Heart right ventricle (tissue), 16 donors: ENCODE data around the gene KPRP. TPM values are rescaled to one million over a fixed set of nuclear protein-coding genes. Genes with fewer than 3 reads are reported as not detected.

Experiments used
- ATAC-seq, 8 donors: fragments of 200-7000 bp; cut with Tn5 transposase; one replicate each; pipeline ENCODE4 v1.9.1; 2020; ENCODE audit warnings: mild to moderate bottlenecking in 8 of 8, moderate library complexity in 8 of 8, moderate number of reproducible peaks in 1 of 8
- DNase-seq, 2 donors: peaks; one replicate each; pipeline ENCODE4 v3.0.0-alpha.2; 2020
- H3K27ac ChIP-seq, 10 donors: fragments of 200-600 bp; sonication (generic) in 2 of 10; one replicate each; pipeline versions ENCODE4 v1.5.0 to v1.8.0; 2020 to 2022; ENCODE audit warnings: mild to moderate bottlenecking in 3 of 10
- H3K27me3 ChIP-seq, 7 donors: fragments of 200-600 bp; one replicate each; pipeline ENCODE4 v1.8.0; 2021 to 2022; ENCODE audit warnings: mild to moderate bottlenecking in 2 of 7
- H3K36me3 ChIP-seq, 9 donors: fragments of 200-600 bp; sonication (generic) in 1 of 9; one replicate each; pipeline versions ENCODE4 v1.5.0 to v1.8.0; 2020 to 2022; ENCODE audit warnings: mild to moderate bottlenecking in 2 of 9
- H3K4me1 ChIP-seq, 9 donors: fragments of 200-600 bp; sonication (generic) in 1 of 9; one replicate each; pipeline versions ENCODE4 v1.5.0 to v1.8.0; 2020 to 2022; ENCODE audit warnings: mild to moderate bottlenecking in 4 of 9
- H3K4me3 ChIP-seq, 10 donors: fragments of 200-600 bp; sonication (generic) in 2 of 10; one replicate each; pipeline versions ENCODE4 v1.5.0 to v1.8.0; 2020 to 2022; ENCODE audit warnings: mild to moderate bottlenecking in 7 of 10, moderate library complexity in 2 of 10
- H3K9me3 ChIP-seq, 11 donors: fragments of 200-600 bp in 10 of 11; sonication (generic) in 2 of 11; one replicate each; pipeline versions ENCODE4 v1.5.0 to v1.8.0; 2013 to 2022; ENCODE audit warnings: mild to moderate bottlenecking in 2 of 11, control low read depth in 1 of 11, moderate library complexity in 1 of 11
- WGBS, 2 donors: extraction: QIAGEN DNeasy Blood & Tissue Kit; methylation state at CpG; one replicate each; pipeline ENCODE4 v1.1.7; 2013; ENCODE audit warnings: inconsistent platforms in 1 of 2; 5-methylcytosine and 5-hydroxymethylcytosine counted together
- intact Hi-C, 10 donors: fragments of 100-400 bp; cut with DNase I; formaldehyde crosslinking; loops; one replicate each; pipeline versions ENCODE4 v1.11.1 to v1.14.2; 2022
- polyA plus RNA-seq, 2 donors: library from polyadenylated mRNA; stranded (reverse); fragments of 200-250 nt; gene quantifications; one replicate each; pipeline ENCODE4 v1.2.3, GENCODE V29; 2013
- total RNA-seq, 10 donors: library from RNA; stranded (reverse); fragmentation: NEBNext Ultra II Directional in 3 of 10; extraction: Animal tissue kit (Norgen Biotek cat#: 25700) in 3 of 10; gene quantifications; one replicate each; pipeline versions ENCODE4 v1.2.1 to v1.2.4, GENCODE V29; 2021 to 2023
- TF ChIP-seq, protein P1 (sequence below), 9 donors: fragments of 200-600 bp; sonication (generic) in 2 of 9; IDR thresholded peaks; one replicate each; pipeline versions ENCODE4 v1.5.0 to v1.8.0; 2021 to 2022; ENCODE audit warnings: antibody characterized with exemption in 9 of 9, mild to moderate bottlenecking in 5 of 9, moderate library complexity in 1 of 9
- donor health status: Arrhythmogenic right ventricular cardiomyopathy.
- donor health status: ischemic (EF 13 %, LVEDD 7.1; RV severe dilation, severe dysfunction).
- donor health status: healthy with polysubstance abuse.
- donor health status: DM: no; HTN: yes; CAD: no.
- donor health status: DM: no; HTN: no; CAD: no.
- donor health status: ischemic (EF 25% LVEDD 6.9; RV normal size, moderate dysfunction).
- donor health status: ischemic (EF 25% LVEDD 5.7; RV mildly dilated, moderate dysfunction).
- donor health status: healthy.
- donor health status: DM: yes; HTN: yes; CAD: no.
- donor health status: Ischemic cardiomyopathy.
- donor health status: ischemic (EF 35%, LVEDD 5.7; RV mildly dilated, moderate dysfunction).
- donor health status: nonischemic (EF 11% LVEDD 7.7; RV severe dilation, severe dysfunction).
- donor health status: DM: yes; HTN: yes; CAD: no.
- donor health status: PGD.
- donor health status: ischemic (EF 29% LVEDD 5.4; RV normal size, mild dysfunction).
- donor health status: nonischemic (EF 23%, LVEDD 6.1; RV moderate dilation, normal function).

Gene KPRP
- total and polyA plus RNA-seq, 12 donors: not detected

DNA sequence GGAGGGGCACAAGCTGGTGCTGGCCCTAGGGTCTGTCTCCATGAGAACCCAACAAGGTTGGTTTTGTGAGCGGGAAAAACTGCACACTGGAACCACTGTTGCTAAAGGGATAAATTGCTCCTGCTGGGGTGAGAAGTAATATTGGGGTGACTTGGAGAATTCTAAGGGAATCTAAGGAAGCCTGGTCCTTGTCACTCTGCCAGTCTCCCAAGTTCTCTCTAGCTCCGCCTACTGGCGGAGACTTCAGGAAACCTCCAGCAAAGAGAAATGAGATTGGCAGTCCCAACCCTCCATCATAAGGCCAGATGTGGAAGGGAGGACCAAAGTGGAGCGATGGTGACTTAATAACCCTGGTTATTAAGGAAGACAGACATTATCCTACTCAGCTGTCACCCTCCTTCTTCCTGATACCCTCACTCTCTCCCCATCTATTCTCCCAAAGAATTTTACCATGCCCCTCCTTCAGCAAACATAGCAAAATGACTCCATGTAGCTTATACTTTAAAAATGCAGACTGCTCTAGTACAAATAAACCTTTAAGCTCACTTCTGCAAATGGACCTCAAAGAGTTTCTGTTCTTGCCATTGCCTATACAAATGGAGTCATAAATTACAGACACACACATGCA, 19.8 kb downstream of the KPRP start:
- TF ChIP-seq, protein P1, sequence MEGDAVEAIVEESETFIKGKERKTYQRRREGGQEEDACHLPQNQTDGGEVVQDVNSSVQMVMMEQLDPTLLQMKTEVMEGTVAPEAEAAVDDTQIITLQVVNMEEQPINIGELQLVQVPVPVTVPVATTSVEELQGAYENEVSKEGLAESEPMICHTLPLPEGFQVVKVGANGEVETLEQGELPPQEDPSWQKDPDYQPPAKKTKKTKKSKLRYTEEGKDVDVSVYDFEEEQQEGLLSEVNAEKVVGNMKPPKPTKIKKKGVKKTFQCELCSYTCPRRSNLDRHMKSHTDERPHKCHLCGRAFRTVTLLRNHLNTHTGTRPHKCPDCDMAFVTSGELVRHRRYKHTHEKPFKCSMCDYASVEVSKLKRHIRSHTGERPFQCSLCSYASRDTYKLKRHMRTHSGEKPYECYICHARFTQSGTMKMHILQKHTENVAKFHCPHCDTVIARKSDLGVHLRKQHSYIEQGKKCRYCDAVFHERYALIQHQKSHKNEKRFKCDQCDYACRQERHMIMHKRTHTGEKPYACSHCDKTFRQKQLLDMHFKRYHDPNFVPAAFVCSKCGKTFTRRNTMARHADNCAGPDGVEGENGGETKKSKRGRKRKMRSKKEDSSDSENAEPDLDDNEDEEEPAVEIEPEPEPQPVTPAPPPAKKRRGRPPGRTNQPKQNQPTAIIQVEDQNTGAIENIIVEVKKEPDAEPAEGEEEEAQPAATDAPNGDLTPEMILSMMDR (IDR thresholded peaks at IDR 0.05): no peak
- peaks cover 0 to 4% (median 0%) of the 10 kb centered on the region in 7 donors for H3K27me3 ChIP-seq
- H3K36me3 ChIP-seq: no peaks in the 10 kb centered on the region
- no peak overlapping the region for H3K27ac ChIP-seq
- intact Hi-C loops: no loop called here
- peaks cover 0 to 6% (median 0%) of the 10 kb centered on the region in 11 donors for H3K9me3 ChIP-seq
- WGBS, 2 donors: 49 to 59% methylated on average over 4 of the region's 4 CpGs
- ATAC-seq: no peak
- DNase-seq: no peak
- no peaks in the 10 kb centered on the region for H3K4me1 ChIP-seq
- no peak overlapping the region for H3K4me3 ChIP-seq

DNA sequence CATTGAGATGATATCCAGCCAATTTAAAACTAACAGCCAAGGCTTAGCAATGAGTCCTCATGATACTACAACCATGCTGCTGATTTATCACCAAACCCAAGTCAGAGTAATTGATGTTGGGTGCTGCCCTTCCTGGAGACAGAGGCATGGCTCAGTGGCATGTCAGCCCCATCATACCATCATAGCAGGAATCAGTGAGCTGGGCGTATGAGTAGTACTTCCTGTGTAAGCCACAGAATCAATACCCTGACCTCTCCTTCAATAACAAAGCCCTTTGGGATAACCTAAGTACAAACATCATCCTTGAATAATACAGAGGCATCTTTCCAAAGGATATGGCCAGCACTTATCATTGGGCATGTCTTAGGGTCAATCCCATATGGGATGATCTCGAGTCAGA, 25.3 kb downstream of the KPRP start:
- intact Hi-C loops: no loop called here
- ATAC-seq (no peak), DNase-seq (no peak)
- TF ChIP-seq, protein P1 (IDR thresholded peaks at IDR 0.05): no peak
- WGBS, 2 donors: 51 to 53% methylated on average over 2 of the region's 2 CpGs
- Histone ChIP-seq H3K27me3 (peaks cover 0 to 35% (median 7%) of the 10 kb centered on the region in 7 donors), H3K4me1 (no peaks in the 10 kb centered on the region), H3K27ac (no peak overlapping the region), H3K9me3 (no peaks in the 10 kb centered on the region), H3K36me3 (no peaks in the 10 kb centered on the region), H3K4me3 (no peak overlapping the region)

DNA sequence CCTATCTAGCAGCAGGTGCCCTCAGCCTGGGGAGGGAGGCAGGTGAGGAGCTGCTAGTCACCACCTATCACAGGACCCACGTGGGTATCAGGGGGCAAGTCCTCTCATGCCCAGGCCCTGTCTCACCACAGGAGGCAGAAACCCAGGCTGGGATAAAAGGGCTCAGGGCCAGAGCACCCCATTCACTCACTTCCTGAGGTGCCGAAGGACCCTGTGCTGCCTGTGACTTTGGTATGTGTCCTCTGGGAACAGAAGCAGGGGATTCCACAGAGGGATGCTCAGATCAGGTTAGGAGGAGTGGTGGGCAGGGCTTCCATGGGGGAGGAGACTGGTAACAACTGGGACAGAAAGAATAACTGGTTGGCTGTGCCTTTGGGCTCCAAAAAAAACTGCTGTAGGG, 28.3 kb downstream of the KPRP start, which contains the start of gene LCE1E:
Gene LCE1E (plus strand): TSS at position 181 of the 400 bp plus-strand sequence. CDS start 1,043 bp downstream, outside the sequence.
- peaks cover 0 to 37% (median 7%) of the 10 kb centered on the region in 7 donors for H3K27me3 ChIP-seq
- ATAC-seq: no peak
- H3K36me3 ChIP-seq: no peaks in the 10 kb centered on the region
- intact Hi-C loops: no loop called here
- H3K4me3 ChIP-seq: no peak within 1 kb of the TSS
- no peaks in the 10 kb centered on the region for H3K4me1 ChIP-seq
- no peak for DNase-seq
- 25 to 26% methylated on average over 2 of the region's 2 CpGs for WGBS, 2 donors
- H3K9me3 ChIP-seq: no peaks in the 10 kb centered on the region
- no peak within 1 kb of the TSS for H3K27ac ChIP-seq
- TF ChIP-seq, protein P1 (IDR thresholded peaks at IDR 0.05): no peak

DNA sequence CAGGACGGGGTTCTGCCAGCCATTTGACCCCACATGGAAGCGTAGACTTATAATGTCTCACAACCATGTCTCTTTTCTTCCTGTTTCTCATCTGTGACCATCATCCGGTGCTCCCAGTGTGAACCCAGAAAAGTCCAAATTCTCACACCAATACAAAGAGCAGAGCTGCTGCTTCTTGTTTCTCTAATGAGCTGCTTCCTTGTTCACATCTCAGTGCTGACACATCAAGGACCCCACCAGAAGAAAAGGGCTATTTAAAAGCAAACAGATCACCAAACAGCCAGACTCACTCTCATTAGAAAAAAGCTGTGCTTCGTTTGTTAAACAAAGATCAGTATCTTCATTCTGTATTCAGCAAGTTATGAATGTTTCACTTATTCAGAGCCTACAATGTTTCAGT, 37.9 kb downstream of the KPRP start:
- H3K27me3 ChIP-seq: peaks cover 0 to 4% (median 0%) of the 10 kb centered on the region in 7 donors
- ATAC-seq (no peak), DNase-seq (no peak)
- no peaks in the 10 kb centered on the region for H3K4me1 ChIP-seq
- H3K4me3 ChIP-seq: no peak overlapping the region
- intact Hi-C loops: no loop called here
- no peak overlapping the region for H3K27ac ChIP-seq
- WGBS, 2 donors: 60 to 62% methylated on average over 4 of the region's 4 CpGs
- TF ChIP-seq, protein P1 (IDR thresholded peaks at IDR 0.05): no peak
- H3K9me3 ChIP-seq: no peaks in the 10 kb centered on the region
- no peaks in the 10 kb centered on the region for H3K36me3 ChIP-seq
